ENCODE measurements around the gene TMPRSS9.

DNA sequence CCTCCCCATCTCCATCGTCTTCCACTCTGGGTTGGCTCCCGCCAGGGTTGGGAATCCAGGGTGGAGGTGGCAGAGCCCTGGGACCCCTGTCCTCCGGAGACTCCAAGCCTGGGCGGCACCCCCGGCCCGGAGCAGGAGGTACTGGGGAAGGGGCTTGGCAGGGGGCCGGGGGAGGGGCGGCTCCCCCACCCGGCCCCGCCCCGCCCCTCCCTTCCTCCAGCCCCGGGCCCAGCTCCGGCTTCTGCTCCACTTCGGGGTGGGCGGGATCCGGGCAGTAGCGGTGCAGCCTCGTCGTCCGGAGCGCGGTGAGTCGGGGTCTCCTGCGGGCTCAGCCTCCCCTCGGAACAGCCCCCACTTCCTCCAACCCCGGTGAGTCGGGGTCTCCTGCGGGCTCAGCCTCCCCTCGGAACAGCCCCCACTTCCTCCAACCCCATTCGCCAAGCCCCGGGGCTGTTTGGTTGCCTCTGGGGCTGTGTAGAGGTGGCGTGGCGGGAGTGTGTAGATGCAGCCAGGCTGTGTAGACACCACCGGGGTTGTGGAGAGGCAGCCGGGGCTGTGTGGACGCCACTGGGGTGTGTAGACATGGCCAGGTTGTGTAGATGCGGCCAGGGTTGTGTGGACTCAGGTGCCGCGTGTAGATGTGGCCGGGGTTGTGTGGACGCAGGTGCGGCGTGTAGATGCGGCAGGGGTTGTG lies at the start of gene TMPRSS9:
- TF ChIP-seq, protein P1, sequence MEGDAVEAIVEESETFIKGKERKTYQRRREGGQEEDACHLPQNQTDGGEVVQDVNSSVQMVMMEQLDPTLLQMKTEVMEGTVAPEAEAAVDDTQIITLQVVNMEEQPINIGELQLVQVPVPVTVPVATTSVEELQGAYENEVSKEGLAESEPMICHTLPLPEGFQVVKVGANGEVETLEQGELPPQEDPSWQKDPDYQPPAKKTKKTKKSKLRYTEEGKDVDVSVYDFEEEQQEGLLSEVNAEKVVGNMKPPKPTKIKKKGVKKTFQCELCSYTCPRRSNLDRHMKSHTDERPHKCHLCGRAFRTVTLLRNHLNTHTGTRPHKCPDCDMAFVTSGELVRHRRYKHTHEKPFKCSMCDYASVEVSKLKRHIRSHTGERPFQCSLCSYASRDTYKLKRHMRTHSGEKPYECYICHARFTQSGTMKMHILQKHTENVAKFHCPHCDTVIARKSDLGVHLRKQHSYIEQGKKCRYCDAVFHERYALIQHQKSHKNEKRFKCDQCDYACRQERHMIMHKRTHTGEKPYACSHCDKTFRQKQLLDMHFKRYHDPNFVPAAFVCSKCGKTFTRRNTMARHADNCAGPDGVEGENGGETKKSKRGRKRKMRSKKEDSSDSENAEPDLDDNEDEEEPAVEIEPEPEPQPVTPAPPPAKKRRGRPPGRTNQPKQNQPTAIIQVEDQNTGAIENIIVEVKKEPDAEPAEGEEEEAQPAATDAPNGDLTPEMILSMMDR (IDR thresholded peaks at IDR 0.05), result no peak
- no peak for TF ChIP-seq POLR2A (IDR thresholded peaks at IDR 0.05)

Measured in thyroid gland (tissue), 4 donors.